ENCODE data around the gene PPP2R3A.

DNA sequence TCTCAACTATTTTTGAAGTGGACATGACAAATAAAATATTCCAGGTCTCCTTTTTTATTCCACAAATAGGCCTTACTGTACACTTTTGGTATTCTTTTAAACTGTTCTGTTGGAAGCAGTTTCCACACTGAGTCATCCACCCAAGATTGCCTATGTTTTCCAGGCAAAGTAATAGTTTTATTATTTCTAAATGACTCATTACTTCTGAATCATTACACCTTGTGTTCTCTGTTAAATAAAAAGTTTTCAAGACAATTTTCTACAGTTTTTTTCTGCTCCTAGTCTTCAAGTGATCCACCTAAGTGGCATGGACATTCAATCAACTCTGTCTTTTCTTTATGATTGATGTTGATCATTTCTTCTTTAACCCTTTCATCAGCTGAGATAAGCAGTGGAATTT, 26.5 kb downstream of the PPP2R3A start:
- TF ChIP-seq, protein P1, sequence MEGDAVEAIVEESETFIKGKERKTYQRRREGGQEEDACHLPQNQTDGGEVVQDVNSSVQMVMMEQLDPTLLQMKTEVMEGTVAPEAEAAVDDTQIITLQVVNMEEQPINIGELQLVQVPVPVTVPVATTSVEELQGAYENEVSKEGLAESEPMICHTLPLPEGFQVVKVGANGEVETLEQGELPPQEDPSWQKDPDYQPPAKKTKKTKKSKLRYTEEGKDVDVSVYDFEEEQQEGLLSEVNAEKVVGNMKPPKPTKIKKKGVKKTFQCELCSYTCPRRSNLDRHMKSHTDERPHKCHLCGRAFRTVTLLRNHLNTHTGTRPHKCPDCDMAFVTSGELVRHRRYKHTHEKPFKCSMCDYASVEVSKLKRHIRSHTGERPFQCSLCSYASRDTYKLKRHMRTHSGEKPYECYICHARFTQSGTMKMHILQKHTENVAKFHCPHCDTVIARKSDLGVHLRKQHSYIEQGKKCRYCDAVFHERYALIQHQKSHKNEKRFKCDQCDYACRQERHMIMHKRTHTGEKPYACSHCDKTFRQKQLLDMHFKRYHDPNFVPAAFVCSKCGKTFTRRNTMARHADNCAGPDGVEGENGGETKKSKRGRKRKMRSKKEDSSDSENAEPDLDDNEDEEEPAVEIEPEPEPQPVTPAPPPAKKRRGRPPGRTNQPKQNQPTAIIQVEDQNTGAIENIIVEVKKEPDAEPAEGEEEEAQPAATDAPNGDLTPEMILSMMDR (IDR thresholded peaks at IDR 0.05): no peak
- TF ChIP-seq POLR2A (IDR thresholded peaks at IDR 0.05): no peak

All from prostate gland (tissue), 2 donors.